OCI-LY7 (cell line): ENCODE data around the gene CIC.
"Not testable (repeated sequence)": the region's sequence is repeated elsewhere in the genome, so short reads cannot be mapped to it uniquely, and the experiment has no call there.

Experiments used
- CTCF ChIP-seq: fragments of 200-600 bp; sonication (generic); conservative IDR thresholded peaks from 2 replicates; pipeline ENCODE4 v1.5.1; 2014; ENCODE audit warnings: mild to moderate bottlenecking, antibody characterized with exemption, low read length, moderate library complexity, mixed read lengths
- EZH2phosphoT487 ChIP-seq: fragments of 200-600 bp; sonication (generic); IDR thresholded peaks from 2 replicates; pipeline ENCODE4 v1.6.1; 2018; ENCODE audit warnings: low read depth, borderline replicate concordance, mild to moderate bottlenecking, mixed run types, antibody characterized with exemption, low read length, moderate library complexity, mixed read lengths

- TF ChIP-seq CTCF, EZH2phosphoT487: not testable (repeated sequence)
These were observed 62.3 kb downstream of the CIC start for GRCh38 chr19:42331333-42331732.
